GM21737 (cell line): ENCODE results near the gene TSC22D3.

ENCODE experiments used
- ATAC-seq: cut with Tn5 transposase; IDR thresholded peaks from one replicate; pipeline ENCODE4 v1.9.1; 2021; ENCODE audit warnings: mild to moderate bottlenecking, moderate library complexity; ENCODE audit not compliant: unreplicated experiment

Gene TSC22D3

GRCh38 chrX:107760304-107761077, 15.1 kb downstream of the TSC22D3 start:
- no peak for ATAC-seq

- no peak for ATAC-seq
These were observed 17.3 kb downstream of the TSC22D3 start for GRCh38 chrX:107758231-107758766.

- no peak for ATAC-seq
These were observed 19.9 kb downstream of the TSC22D3 start for GRCh38 chrX:107755721-107756120.

- ATAC-seq: no peak
These were observed 22.4 kb downstream of the TSC22D3 start for GRCh38 chrX:107753187-107753586.

- ATAC-seq: no peak
These were observed 22.9 kb downstream of the TSC22D3 start for GRCh38 chrX:107752714-107753113.

GRCh38 chrX:107752043-107752442, 23.5 kb downstream of the TSC22D3 start:
- no peak for ATAC-seq

- ATAC-seq: no peak
These were observed 24.6 kb downstream of the TSC22D3 start for GRCh38 chrX:107750861-107751445.

- no peak for ATAC-seq
These were observed 25.3 kb downstream of the TSC22D3 start for GRCh38 chrX:107750263-107750662.

GRCh38 chrX:107748506-107748905, 27.1 kb downstream of the TSC22D3 start:
- no peak for ATAC-seq

GRCh38 chrX:107747596-107748161, 27.9 kb downstream of the TSC22D3 start:
- no peak for ATAC-seq

GRCh38 chrX:107744868-107745267, 30.7 kb downstream of the TSC22D3 start:
- no peak for ATAC-seq

- ATAC-seq: no peak
These were observed 31.6 kb downstream of the TSC22D3 start for GRCh38 chrX:107743995-107744394.

- ATAC-seq: no peak
These were observed 32.8 kb downstream of the TSC22D3 start for GRCh38 chrX:107742700-107743191.

- no peak for ATAC-seq
These were observed 34.2 kb downstream of the TSC22D3 start for GRCh38 chrX:107741404-107741790.

GRCh38 chrX:107739541-107739940, 36.0 kb downstream of the TSC22D3 start:
- no peak for ATAC-seq

- no peak for ATAC-seq
These were observed 36.8 kb downstream of the TSC22D3 start for GRCh38 chrX:107738768-107739167.

GRCh38 chrX:107738272-107738671, 37.3 kb downstream of the TSC22D3 start:
- no peak for ATAC-seq

GRCh38 chrX:107736781-107737531, 38.6 kb downstream of the TSC22D3 start:
- no peak for ATAC-seq

- ATAC-seq: no peak
These were observed 40.9 kb downstream of the TSC22D3 start for GRCh38 chrX:107734646-107735045.

GRCh38 chrX:107733686-107734085, 41.9 kb downstream of the TSC22D3 start:
- no peak for ATAC-seq

- ATAC-seq: no peak
These were observed 43.6 kb downstream of the TSC22D3 start for GRCh38 chrX:107731831-107732502.
